WTC11 (cell line): ENCODE measurements around the gene ELMOD1. TPM values are rescaled to one million over a fixed set of nuclear protein-coding genes. Genes with fewer than 3 reads are reported as not detected.

Experiments
- ATAC-seq: fragments of 200-7000 bp; cut with Tn5 transposase; 2 replicates; pipeline ENCODE4 v1.10.0; 2021; ENCODE audit warnings: mild to moderate bottlenecking, moderate library complexity
- CTCF ChIA-PET: fragments of 300-600 bp; sonication (Branson Sonifier 250); formaldehyde crosslinking; loops from one replicate; lab custom pipeline; 2021; ENCODE audit warnings: antibody characterized with exemption; lab: Charles Lee
- POLR2A ChIA-PET: fragments of 350-600 bp; sonication (Branson Sonifier 250); formaldehyde crosslinking; loops from one replicate; lab custom pipeline; 2021; ENCODE audit warnings: antibody characterized with exemption; lab: Charles Lee
- DNase-seq: peaks from one replicate; pipeline ENCODE4 v3.0.0; 2021; ENCODE audit warnings: low spot score
- H3K27ac Mint-ChIP-seq: 2 replicates; pipeline ENCODE4 v1.8.0; 2021; ENCODE audit warnings: mixed read lengths
- H3K27me3 Mint-ChIP-seq: 2 replicates; pipeline ENCODE4 v1.8.0; 2021; ENCODE audit warnings: low read depth, mild to moderate bottlenecking, moderate library complexity, mixed read lengths
- H3K36me3 Mint-ChIP-seq: 2 replicates; pipeline ENCODE4 v1.8.0; 2021; ENCODE audit warnings: mixed read lengths
- H3K4me1 Mint-ChIP-seq: 2 replicates; pipeline ENCODE4 v1.8.0; 2022; ENCODE audit warnings: mixed read lengths
- H3K4me3 Mint-ChIP-seq: 2 replicates; pipeline ENCODE4 v1.8.0; 2021; ENCODE audit warnings: mild to moderate bottlenecking, moderate library complexity, mixed read lengths
- H3K9me3 Mint-ChIP-seq: 2 replicates; pipeline ENCODE4 v1.8.0; 2021; ENCODE audit warnings: mixed read lengths
- ATF1 ChIP-seq: sonication (generic); formaldehyde crosslinking; IDR thresholded peaks from 2 replicates; pipeline ENCODE4 v1.8.1; 2023; ENCODE audit warnings: mild to moderate bottlenecking, moderate library complexity, missing genetic modification reagents
- CBFB ChIP-seq: sonication (generic); formaldehyde crosslinking; IDR thresholded peaks from 2 replicates; pipeline ENCODE4 v1.8.1; 2022; ENCODE audit warnings: mild to moderate bottlenecking, low read depth, missing genetic modification reagents
- EMX1 ChIP-seq: fragments of 250-450 bp; sonication (Bioruptor Pico); IDR thresholded peaks from 2 replicates; pipeline ENCODE4 v1.8.0; 2021; ENCODE audit warnings: mild to moderate bottlenecking
- ESRRA ChIP-seq: sonication (generic); formaldehyde crosslinking; IDR thresholded peaks from 2 replicates; pipeline ENCODE4 v1.8.1; 2022; ENCODE audit warnings: mild to moderate bottlenecking, missing genetic modification reagents, borderline replicate concordance
- FOXJ3 ChIP-seq: sonication (generic); formaldehyde crosslinking; IDR thresholded peaks from 2 replicates; pipeline ENCODE4 v1.9.0; 2021; ENCODE audit warnings: missing genetic modification reagents, mild to moderate bottlenecking, borderline replicate concordance
- FOXK1 ChIP-seq: sonication (generic); formaldehyde crosslinking; IDR thresholded peaks from 2 replicates; pipeline ENCODE4 v1.8.0; 2022; ENCODE audit warnings: mild to moderate bottlenecking, moderate library complexity, missing genetic modification reagents
- JUN ChIP-seq: sonication (generic); formaldehyde crosslinking; IDR thresholded peaks from 2 replicates; pipeline ENCODE4 v1.8.0; 2023; ENCODE audit warnings: mild to moderate bottlenecking, missing genetic modification reagents
- NR1H2 ChIP-seq: sonication (generic); formaldehyde crosslinking; IDR thresholded peaks from 2 replicates; pipeline ENCODE4 v1.9.0; 2021; ENCODE audit warnings: mild to moderate bottlenecking, moderate library complexity, missing genetic modification reagents
- SOX15 ChIP-seq: fragments of 250-450 bp; sonication (Bioruptor Pico); IDR thresholded peaks from 2 replicates; pipeline ENCODE4 v1.9.0; 2021; ENCODE audit warnings: mild to moderate bottlenecking
- TEAD1 ChIP-seq: sonication (generic); formaldehyde crosslinking; IDR thresholded peaks from 2 replicates; pipeline ENCODE4 v1.8.0; 2022; ENCODE audit warnings: mild to moderate bottlenecking, missing genetic modification reagents
- TP53 ChIP-seq: sonication (generic); formaldehyde crosslinking; IDR thresholded peaks from 2 replicates; pipeline ENCODE4 v1.8.1; 2023; ENCODE audit warnings: mild to moderate bottlenecking, missing genetic modification reagents
- ZNF121 ChIP-seq: sonication (generic); formaldehyde crosslinking; IDR thresholded peaks from 2 replicates; pipeline ENCODE4 v1.8.0; 2023; ENCODE audit warnings: missing genetic modification reagents
- ZNF263 ChIP-seq: sonication (generic); formaldehyde crosslinking; IDR thresholded peaks from 2 replicates; pipeline ENCODE4 v1.8.1; 2022; ENCODE audit warnings: low read depth, mild to moderate bottlenecking, moderate library complexity, missing genetic modification reagents
- ZNF671 ChIP-seq: fragments of 250-450 bp; sonication (Bioruptor Pico); IDR thresholded peaks from 2 replicates; pipeline ENCODE4 v1.8.0; 2021; ENCODE audit warnings: mild to moderate bottlenecking
- total RNA-seq: library from RNA; stranded (reverse); gene quantifications from 3 replicates; pipeline ENCODE4 v1.2.3, GENCODE V29; 2021
- TF ChIP-seq, protein P1 (sequence below): sonication (generic); formaldehyde crosslinking; IDR thresholded peaks from 2 replicates; pipeline ENCODE4 v1.8.1; 2022; ENCODE audit warnings: mild to moderate bottlenecking, missing genetic modification reagents, moderate library complexity, borderline replicate concordance
- TF ChIP-seq, protein P2 (sequence below): sonication (generic); formaldehyde crosslinking; IDR thresholded peaks from 2 replicates; pipeline ENCODE4 v1.8.1; 2023; ENCODE audit warnings: mild to moderate bottlenecking, moderate library complexity, missing genetic modification reagents
- TF ChIP-seq, protein P3 (sequence below): sonication (generic); formaldehyde crosslinking; IDR thresholded peaks from 2 replicates; pipeline ENCODE4 v1.8.1; 2023; ENCODE audit warnings: mild to moderate bottlenecking, missing genetic modification reagents, moderate library complexity
- TF ChIP-seq, protein P4 (sequence below): sonication (generic); formaldehyde crosslinking; IDR thresholded peaks from 2 replicates; pipeline ENCODE4 v1.8.1; 2023; ENCODE audit warnings: mild to moderate bottlenecking, missing genetic modification reagents
- TF ChIP-seq, protein P5 (sequence below): sonication (generic); formaldehyde crosslinking; IDR thresholded peaks from 2 replicates; pipeline ENCODE4 v1.8.1; 2022; ENCODE audit warnings: missing genetic modification reagents, borderline replicate concordance
- TF ChIP-seq, protein P6 (sequence below): sonication (generic); formaldehyde crosslinking; IDR thresholded peaks from 2 replicates; pipeline ENCODE4 v1.8.0; 2022; ENCODE audit warnings: mild to moderate bottlenecking, missing genetic modification reagents
- TF ChIP-seq, protein P7 (sequence below): fragments of 250-450 bp; sonication (Bioruptor Pico); IDR thresholded peaks from 2 replicates; pipeline ENCODE4 v1.9.0; 2021; ENCODE audit warnings: mild to moderate bottlenecking
- TF ChIP-seq, protein P8 (sequence below): fragments of 250-450 bp; sonication (Bioruptor Pico); IDR thresholded peaks from 2 replicates; pipeline ENCODE4 v1.8.0; 2021; ENCODE audit warnings: mild to moderate bottlenecking

ELMOD1 gene
- total RNA-seq, 1 experiment from 2014 or later = 2.3 TPM

DNA sequence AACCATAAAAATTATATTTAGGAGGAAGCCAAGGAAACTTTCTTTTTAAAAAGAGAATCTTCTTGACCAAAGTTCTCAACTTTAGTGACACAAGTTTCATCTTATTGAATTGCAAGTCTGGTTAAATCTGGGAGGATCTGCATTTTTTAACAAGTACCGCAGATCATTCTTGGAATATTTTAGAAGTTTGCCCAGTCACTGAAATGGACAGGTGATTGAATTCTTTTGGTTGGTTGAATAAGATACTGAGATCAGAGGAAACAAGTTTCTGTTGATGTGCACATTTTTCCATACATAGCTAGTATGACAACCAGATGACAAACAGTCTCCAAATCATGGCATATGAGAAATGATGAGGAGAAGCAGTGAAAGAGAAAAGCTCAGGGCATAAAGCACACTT lies 70.7 kb downstream of the ELMOD1 start:
- DNase-seq = no peak
- ChIA-PET CTCF (no interaction called here), POLR2A (no interaction called here)
- Mint-ChIP-seq H3K27ac (no peak overlapping the region), H3K27me3 (no peaks in the 10 kb centered on the region; the same call in 1 of the 2 replicates), H3K4me1 (peaks cover 23% of the 10 kb centered on the region), H3K4me3 (no peak overlapping the region), H3K9me3 (no peaks in the 10 kb centered on the region), H3K36me3 (no peaks in the 10 kb centered on the region)
- ATAC-seq = no peak
- TF ChIP-seq ESRRA (CRISPR knock-in tag) (no peak), ATF1 (CRISPR knock-in tag) (no peak), SOX15 (no peak), JUN (CRISPR knock-in tag) (no peak), CBFB (CRISPR knock-in tag) (no peak), EMX1 (no peak), ZNF671 (CRISPR knock-in tag) (no peak)
- TF ChIP-seq, protein P1, sequence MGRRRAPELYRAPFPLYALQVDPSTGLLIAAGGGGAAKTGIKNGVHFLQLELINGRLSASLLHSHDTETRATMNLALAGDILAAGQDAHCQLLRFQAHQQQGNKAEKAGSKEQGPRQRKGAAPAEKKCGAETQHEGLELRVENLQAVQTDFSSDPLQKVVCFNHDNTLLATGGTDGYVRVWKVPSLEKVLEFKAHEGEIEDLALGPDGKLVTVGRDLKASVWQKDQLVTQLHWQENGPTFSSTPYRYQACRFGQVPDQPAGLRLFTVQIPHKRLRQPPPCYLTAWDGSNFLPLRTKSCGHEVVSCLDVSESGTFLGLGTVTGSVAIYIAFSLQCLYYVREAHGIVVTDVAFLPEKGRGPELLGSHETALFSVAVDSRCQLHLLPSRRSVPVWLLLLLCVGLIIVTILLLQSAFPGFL = no peak
- TF ChIP-seq, protein P2, sequence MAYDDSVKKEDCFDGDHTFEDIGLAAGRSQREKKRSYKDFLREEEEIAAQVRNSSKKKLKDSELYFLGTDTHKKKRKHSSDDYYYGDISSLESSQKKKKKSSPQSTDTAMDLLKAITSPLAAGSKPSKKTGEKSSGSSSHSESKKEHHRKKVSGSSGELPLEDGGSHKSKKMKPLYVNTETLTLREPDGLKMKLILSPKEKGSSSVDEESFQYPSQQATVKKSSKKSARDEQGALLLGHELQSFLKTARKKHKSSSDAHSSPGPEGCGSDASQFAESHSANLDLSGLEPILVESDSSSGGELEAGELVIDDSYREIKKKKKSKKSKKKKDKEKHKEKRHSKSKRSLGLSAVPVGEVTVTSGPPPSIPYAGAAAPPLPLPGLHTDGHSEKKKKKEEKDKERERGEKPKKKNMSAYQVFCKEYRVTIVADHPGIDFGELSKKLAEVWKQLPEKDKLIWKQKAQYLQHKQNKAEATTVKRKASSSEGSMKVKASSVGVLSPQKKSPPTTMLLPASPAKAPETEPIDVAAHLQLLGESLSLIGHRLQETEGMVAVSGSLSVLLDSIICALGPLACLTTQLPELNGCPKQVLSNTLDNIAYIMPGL (CRISPR knock-in tag) = no peak

DNA sequence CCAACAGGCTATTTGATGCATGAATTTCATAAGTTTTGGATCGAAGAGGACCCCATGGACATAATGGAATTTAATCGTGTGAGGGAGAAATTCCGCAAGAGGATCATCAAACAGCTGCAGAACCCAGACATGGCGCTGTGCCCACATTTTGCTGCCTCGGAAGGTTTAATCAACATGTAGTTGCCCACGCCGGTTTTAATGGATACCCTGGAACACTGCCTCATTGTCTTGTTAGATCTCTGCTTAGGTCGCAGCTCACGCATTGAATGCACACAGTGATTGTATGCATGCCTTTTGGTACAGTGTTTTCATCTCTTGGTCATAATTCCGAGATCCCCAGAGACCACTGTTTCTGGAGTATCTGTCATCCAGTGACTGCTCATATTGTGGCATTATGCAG lies 74.1 kb downstream of the ELMOD1 start:
- Mint-ChIP-seq H3K36me3 (no peaks in the 10 kb centered on the region), H3K4me1 (peaks cover 28% of the 10 kb centered on the region), H3K9me3 (no peaks in the 10 kb centered on the region), H3K4me3 (no peak overlapping the region)
- ChIA-PET POLR2A (no interaction called here), CTCF (interaction anchor here (1.2 to 3.4 kb wide), 2 partner anchors 13 to 106 kb away, joined by 3 to 11 read pairs; no protein-coding TSS in a partner anchor)
- ATAC-seq = no peak
- TF ChIP-seq, protein P3, sequence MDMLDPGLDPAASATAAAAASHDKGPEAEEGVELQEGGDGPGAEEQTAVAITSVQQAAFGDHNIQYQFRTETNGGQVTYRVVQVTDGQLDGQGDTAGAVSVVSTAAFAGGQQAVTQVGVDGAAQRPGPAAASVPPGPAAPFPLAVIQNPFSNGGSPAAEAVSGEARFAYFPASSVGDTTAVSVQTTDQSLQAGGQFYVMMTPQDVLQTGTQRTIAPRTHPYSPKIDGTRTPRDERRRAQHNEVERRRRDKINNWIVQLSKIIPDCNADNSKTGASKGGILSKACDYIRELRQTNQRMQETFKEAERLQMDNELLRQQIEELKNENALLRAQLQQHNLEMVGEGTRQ (CRISPR knock-in tag) = no peak
- TF ChIP-seq, all 79 proteins: peak for 0
- no peak for DNase-seq
- no peaks in the 10 kb centered on the region; the same call in 1 of the 2 replicates for H3K27me3 Mint-ChIP-seq
- H3K27ac Mint-ChIP-seq = no peak overlapping the region

DNA sequence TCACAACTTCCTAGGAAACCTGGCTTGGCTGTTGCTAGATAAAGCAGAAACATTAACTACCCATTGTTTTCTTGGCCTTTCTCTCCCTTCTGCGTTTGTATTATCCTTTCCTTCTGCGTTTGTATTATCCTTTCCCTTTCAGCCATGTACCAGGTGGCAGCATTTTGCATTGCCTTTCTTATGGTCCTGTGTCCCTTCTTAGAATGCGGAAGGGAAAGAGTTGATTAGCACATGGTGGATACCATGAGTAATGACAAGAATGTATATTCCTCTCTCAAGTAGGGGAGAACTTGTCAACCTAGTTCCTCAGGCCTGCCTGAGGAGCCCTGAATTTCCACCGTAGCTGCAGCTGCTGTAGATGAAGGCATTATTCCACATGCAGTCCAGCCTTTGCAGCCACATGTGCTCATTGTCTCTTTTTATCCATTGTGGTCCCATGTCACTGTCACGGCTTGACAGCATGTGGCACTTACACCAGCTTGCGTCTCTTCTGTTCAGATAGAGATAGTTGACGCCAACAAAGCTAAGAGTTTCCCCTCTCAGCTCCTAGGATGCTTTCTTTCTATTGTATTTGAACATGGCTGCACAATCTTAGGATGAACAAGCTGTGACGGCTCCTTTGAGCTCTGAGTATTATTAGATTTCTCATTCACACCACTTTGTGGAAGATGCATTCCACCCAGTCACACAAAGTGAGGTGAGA lies 76.1 kb downstream of the ELMOD1 start:
- DNase-seq (no peak), ATAC-seq (peak; percentile 43)
- ChIA-PET CTCF (interaction anchor here (1.0 to 3.4 kb wide), 2 partner anchors 15 to 22 kb away, joined by 4 to 11 read pairs; no protein-coding TSS in a partner anchor), POLR2A (no interaction called here)
- Mint-ChIP-seq H3K36me3 (no peaks in the 10 kb centered on the region), H3K27me3 (no peaks in the 10 kb centered on the region; the same call in 1 of the 2 replicates), H3K9me3 (no peaks in the 10 kb centered on the region), H3K27ac (no peak overlapping the region; the same call in 1 of the 2 replicates), H3K4me1 (peaks cover 29% of the 10 kb centered on the region), H3K4me3 (no peak overlapping the region)
- TF ChIP-seq ZNF263 (CRISPR knock-in tag) (no peak), FOXJ3 (no peak), ZNF121 (no peak), JUN (CRISPR knock-in tag) (no peak), FOXK1 (no peak), TEAD1 (CRISPR knock-in tag) (no peak), TP53 (no peak), NR1H2 (no peak)
- TF ChIP-seq, protein P4, sequence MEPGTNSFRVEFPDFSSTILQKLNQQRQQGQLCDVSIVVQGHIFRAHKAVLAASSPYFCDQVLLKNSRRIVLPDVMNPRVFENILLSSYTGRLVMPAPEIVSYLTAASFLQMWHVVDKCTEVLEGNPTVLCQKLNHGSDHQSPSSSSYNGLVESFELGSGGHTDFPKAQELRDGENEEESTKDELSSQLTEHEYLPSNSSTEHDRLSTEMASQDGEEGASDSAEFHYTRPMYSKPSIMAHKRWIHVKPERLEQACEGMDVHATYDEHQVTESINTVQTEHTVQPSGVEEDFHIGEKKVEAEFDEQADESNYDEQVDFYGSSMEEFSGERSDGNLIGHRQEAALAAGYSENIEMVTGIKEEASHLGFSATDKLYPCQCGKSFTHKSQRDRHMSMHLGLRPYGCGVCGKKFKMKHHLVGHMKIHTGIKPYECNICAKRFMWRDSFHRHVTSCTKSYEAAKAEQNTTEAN (CRISPR knock-in tag) = no peak
- TF ChIP-seq, protein P5, sequence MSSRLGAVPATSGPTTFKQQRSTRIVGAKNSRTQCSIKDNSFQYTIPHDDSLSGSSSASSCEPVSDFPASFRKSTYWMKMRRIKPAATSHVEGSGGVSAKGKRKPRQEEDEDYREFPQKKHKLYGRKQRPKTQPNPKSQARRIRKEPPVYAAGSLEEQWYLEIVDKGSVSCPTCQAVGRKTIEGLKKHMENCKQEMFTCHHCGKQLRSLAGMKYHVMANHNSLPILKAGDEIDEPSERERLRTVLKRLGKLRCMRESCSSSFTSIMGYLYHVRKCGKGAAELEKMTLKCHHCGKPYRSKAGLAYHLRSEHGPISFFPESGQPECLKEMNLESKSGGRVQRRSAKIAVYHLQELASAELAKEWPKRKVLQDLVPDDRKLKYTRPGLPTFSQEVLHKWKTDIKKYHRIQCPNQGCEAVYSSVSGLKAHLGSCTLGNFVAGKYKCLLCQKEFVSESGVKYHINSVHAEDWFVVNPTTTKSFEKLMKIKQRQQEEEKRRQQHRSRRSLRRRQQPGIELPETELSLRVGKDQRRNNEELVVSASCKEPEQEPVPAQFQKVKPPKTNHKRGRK = no peak
- TF ChIP-seq, protein P6, sequence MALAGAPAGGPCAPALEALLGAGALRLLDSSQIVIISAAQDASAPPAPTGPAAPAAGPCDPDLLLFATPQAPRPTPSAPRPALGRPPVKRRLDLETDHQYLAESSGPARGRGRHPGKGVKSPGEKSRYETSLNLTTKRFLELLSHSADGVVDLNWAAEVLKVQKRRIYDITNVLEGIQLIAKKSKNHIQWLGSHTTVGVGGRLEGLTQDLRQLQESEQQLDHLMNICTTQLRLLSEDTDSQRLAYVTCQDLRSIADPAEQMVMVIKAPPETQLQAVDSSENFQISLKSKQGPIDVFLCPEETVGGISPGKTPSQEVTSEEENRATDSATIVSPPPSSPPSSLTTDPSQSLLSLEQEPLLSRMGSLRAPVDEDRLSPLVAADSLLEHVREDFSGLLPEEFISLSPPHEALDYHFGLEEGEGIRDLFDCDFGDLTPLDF (CRISPR knock-in tag) = no peak
- TF ChIP-seq, protein P7, sequence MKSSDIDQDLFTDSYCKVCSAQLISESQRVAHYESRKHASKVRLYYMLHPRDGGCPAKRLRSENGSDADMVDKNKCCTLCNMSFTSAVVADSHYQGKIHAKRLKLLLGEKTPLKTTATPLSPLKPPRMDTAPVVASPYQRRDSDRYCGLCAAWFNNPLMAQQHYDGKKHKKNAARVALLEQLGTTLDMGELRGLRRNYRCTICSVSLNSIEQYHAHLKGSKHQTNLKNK (CRISPR knock-in tag) = no peak
- TF ChIP-seq, protein P8, sequence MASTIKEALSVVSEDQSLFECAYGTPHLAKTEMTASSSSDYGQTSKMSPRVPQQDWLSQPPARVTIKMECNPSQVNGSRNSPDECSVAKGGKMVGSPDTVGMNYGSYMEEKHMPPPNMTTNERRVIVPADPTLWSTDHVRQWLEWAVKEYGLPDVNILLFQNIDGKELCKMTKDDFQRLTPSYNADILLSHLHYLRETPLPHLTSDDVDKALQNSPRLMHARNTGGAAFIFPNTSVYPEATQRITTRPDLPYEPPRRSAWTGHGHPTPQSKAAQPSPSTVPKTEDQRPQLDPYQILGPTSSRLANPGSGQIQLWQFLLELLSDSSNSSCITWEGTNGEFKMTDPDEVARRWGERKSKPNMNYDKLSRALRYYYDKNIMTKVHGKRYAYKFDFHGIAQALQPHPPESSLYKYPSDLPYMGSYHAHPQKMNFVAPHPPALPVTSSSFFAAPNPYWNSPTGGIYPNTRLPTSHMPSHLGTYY (CRISPR knock-in tag) = no peak
